H1 (cell line): ENCODE results near the gene ANKRD30A. TPM values are rescaled to one million over a fixed set of nuclear protein-coding genes. Genes with fewer than 3 reads are reported as not detected.

Experiments used
- CTCF ChIA-PET: fragments of 300-600 bp; sonication (Branson Sonifier 250); formaldehyde crosslinking; loops from one replicate; lab custom pipeline; 2021; ENCODE audit not compliant: partially characterized antibody; lab: Charles Lee
- POLR2A ChIA-PET: fragments of 300-600 bp; sonication (Branson Sonifier 250); formaldehyde crosslinking; loops from one replicate; lab custom pipeline; 2021; ENCODE audit warnings: inconsistent platforms; ENCODE audit not compliant: partially characterized antibody; lab: Charles Lee
- DNase-seq, 2 experiments: peaks; one replicate each; pipeline versions ENCODE4 v3.0.0 to v3.0.0-alpha.2; 2010 to 2022; ENCODE audit warnings: low spot score in 2 of 2, low read depth in 1 of 2, mixed read lengths in 1 of 2
- FAIRE-seq: peaks from 2 replicates; lab custom pipeline; 2011; peaks lifted over from hg19 to GRCh38; lab: Jason Lieb, UNC
- H2AFZ ChIP-seq: 2 replicates; pipeline ENCODE4 v1.8.1; 2012; ENCODE audit warnings: low read length, inconsistent platforms
- H2AK5ac ChIP-seq: 2 replicates; pipeline ENCODE4 v1.6.1; 2013; ENCODE audit warnings: low read depth, low read length
- H2BK120ac ChIP-seq: replicated peaks from 2 replicates; pipeline ENCODE3; 2013; ENCODE audit warnings: low read depth, low read length, inconsistent platforms
- H2BK12ac ChIP-seq: 2 replicates; pipeline ENCODE4 v1.6.1; 2013; ENCODE audit warnings: low read depth, low read length
- H2BK15ac ChIP-seq: 2 replicates; pipeline ENCODE4 v1.6.1; 2013; ENCODE audit warnings: low read length
- H2BK20ac ChIP-seq: 2 replicates; pipeline ENCODE4 v1.6.1; 2013; ENCODE audit warnings: low read length
- H2BK5ac ChIP-seq: 2 replicates; pipeline ENCODE4 v1.6.1; 2013; ENCODE audit warnings: low read depth, low read length
- H3K14ac ChIP-seq: 2 replicates; pipeline ENCODE4 v1.6.1; 2013; ENCODE audit warnings: inconsistent platforms; ENCODE audit not compliant: insufficient read length
- H3K18ac ChIP-seq: 2 replicates; pipeline ENCODE4 v1.6.1; 2013; ENCODE audit warnings: low read length; ENCODE audit errors: extremely low read depth
- H3K23ac ChIP-seq: 2 replicates; pipeline ENCODE4 v1.6.1; 2013; ENCODE audit warnings: inconsistent platforms; ENCODE audit not compliant: insufficient read length
- H3K23me2 ChIP-seq: 2 replicates; pipeline ENCODE4 v1.6.1; 2013; ENCODE audit warnings: low read depth, low read length
- H3K27ac ChIP-seq: 2 replicates; pipeline ENCODE4 v1.6.1; 2011; ENCODE audit warnings: low read depth, low read length, inconsistent platforms
- H3K27me3 ChIP-seq, 4 experiments: replicated peaks in 1 of 4; 1 replicate in 1 of 4; 2 replicates in 3 of 4; pipeline versions ENCODE4 v1.6.1 to v1.8.1; 2011 to 2013; ENCODE audit warnings: low read length in 3 of 4, mild to moderate bottlenecking in 3 of 4, inconsistent platforms in 2 of 4, mixed read lengths in 2 of 4, moderate library complexity in 1 of 4; ENCODE audit not compliant: control insufficient read depth in 3 of 4, insufficient read depth in 3 of 4; ENCODE audit errors: extremely low read depth in 1 of 4
- H3K36me3 ChIP-seq, 4 experiments: 2 replicates each; pipeline versions ENCODE4 v1.6.1 to v1.8.1; 2011 to 2013; ENCODE audit warnings: mild to moderate bottlenecking in 4 of 4, low read length in 3 of 4, moderate library complexity in 2 of 4, control low read depth in 1 of 4, inconsistent platforms in 1 of 4; ENCODE audit not compliant: insufficient read depth in 4 of 4, control insufficient read depth in 2 of 4
- H3K4ac ChIP-seq: replicated peaks from 2 replicates; pipeline ENCODE3; 2013; ENCODE audit warnings: low read length, low read depth, mixed read lengths, inconsistent platforms; ENCODE audit not compliant: insufficient read length
- H3K4me1 ChIP-seq, 4 experiments: replicated peaks in 1 of 4; 1 replicate in 1 of 4; 2 replicates in 3 of 4; pipeline versions ENCODE4 v1.6.1 to v1.8.1; 2011 to 2013; ENCODE audit warnings: low read length in 3 of 4, inconsistent platforms in 2 of 4, mixed read lengths in 1 of 4; ENCODE audit not compliant: insufficient read depth in 4 of 4, control insufficient read depth in 3 of 4
- H3K4me2 ChIP-seq, 2 experiments: 2 replicates each; pipeline versions ENCODE4 v1.6.1 to v1.8.1; 2011 to 2013; ENCODE audit warnings: low read depth in 2 of 2, low read length in 2 of 2, control low read depth in 1 of 2, inconsistent platforms in 1 of 2, mild to moderate bottlenecking in 1 of 2; ENCODE audit not compliant: insufficient read depth in 1 of 2
- H3K4me3 ChIP-seq, 4 experiments: fragments of 200-600, 300-600 bp in 1 of 4; sonication (generic), shearing (Covaris generic), sonication (Bioruptor Twin) in 1 of 4; 2 replicates each; pipeline versions ENCODE4 v1.5.1 to v1.8.1; 2011 to 2016; ENCODE audit warnings: low read length in 4 of 4, low read depth in 3 of 4, control low read depth in 2 of 4, inconsistent platforms in 2 of 4, mild to moderate bottlenecking in 2 of 4, mixed read lengths in 1 of 4, moderate library complexity in 1 of 4; ENCODE audit not compliant: insufficient read depth in 2 of 4; ENCODE audit errors: extremely low read depth in 1 of 4
- H3K56ac ChIP-seq: replicated peaks from 2 replicates; pipeline ENCODE3; 2013; ENCODE audit warnings: low read depth, mild to moderate bottlenecking, mixed read lengths, low read length, inconsistent platforms; ENCODE audit not compliant: insufficient read length
- H3K79me1 ChIP-seq: 2 replicates; pipeline ENCODE4 v1.6.1; 2013; ENCODE audit warnings: low read depth, low read length, control low read depth
- H3K79me2 ChIP-seq, 2 experiments: 2 replicates each; pipeline versions ENCODE4 v1.6.1 to v1.8.1; 2012 to 2013; ENCODE audit warnings: low read length in 2 of 2, mild to moderate bottlenecking in 2 of 2, inconsistent platforms in 1 of 2; ENCODE audit not compliant: insufficient read depth in 2 of 2, control insufficient read depth in 1 of 2
- H3K9ac ChIP-seq, 4 experiments: replicated peaks in 1 of 4; 1 replicate in 1 of 4; 2 replicates in 3 of 4; pipeline versions ENCODE4 v1.6.1 to v1.8.1; 2011 to 2013; ENCODE audit warnings: low read depth in 3 of 4, low read length in 3 of 4, control low read depth in 2 of 4, mild to moderate bottlenecking in 2 of 4, moderate library complexity in 2 of 4, inconsistent platforms in 1 of 4; ENCODE audit errors: extremely low read depth in 1 of 4
- H3K9me3 ChIP-seq, 2 experiments: 2 replicates each; pipeline versions ENCODE4 v1.6.1 to v1.8.1; 2012 to 2013; ENCODE audit warnings: mild to moderate bottlenecking in 2 of 2, moderate library complexity in 2 of 2, control low read depth in 1 of 2, inconsistent platforms in 1 of 2, low read depth in 1 of 2, low read length in 1 of 2, mixed read lengths in 1 of 2; ENCODE audit not compliant: insufficient read depth in 2 of 2
- H4K20me1 ChIP-seq, 2 experiments: replicated peaks in 1 of 2; 2 replicates each; pipeline versions ENCODE3 to v1.8.1; 2011 to 2013; ENCODE audit warnings: inconsistent platforms in 2 of 2, low read length in 2 of 2, mild to moderate bottlenecking in 1 of 2; ENCODE audit not compliant: insufficient read depth in 2 of 2, control insufficient read depth in 1 of 2
- H4K5ac ChIP-seq: 2 replicates; pipeline ENCODE4 v1.6.1; 2013; ENCODE audit warnings: low read length, low read depth, mixed read lengths, inconsistent platforms; ENCODE audit not compliant: insufficient read length
- H4K8ac ChIP-seq: 2 replicates; pipeline ENCODE4 v1.8.0; 2013; ENCODE audit warnings: mild to moderate bottlenecking, moderate library complexity, low read length, inconsistent platforms; ENCODE audit not compliant: insufficient read depth; ENCODE audit errors: extremely low read depth
- H4K91ac ChIP-seq: replicated peaks from 2 replicates; pipeline ENCODE3; 2013; ENCODE audit warnings: low read length, mixed read lengths, inconsistent platforms; ENCODE audit not compliant: insufficient read length
- FOSL1 ChIP-seq: IDR thresholded peaks from 2 replicates; pipeline ENCODE4 v1.6.1; 2011; ENCODE audit warnings: mild to moderate bottlenecking, low read depth, low read length, moderate library complexity; ENCODE audit not compliant: insufficient read depth
- KDM4A ChIP-seq: IDR thresholded peaks from one replicate; pipeline ENCODE4 v1.7.1; 2012; ENCODE audit warnings: low read depth, mild to moderate bottlenecking, moderate library complexity, low read length, inconsistent platforms; ENCODE audit not compliant: severe bottlenecking
- NANOG ChIP-seq: IDR thresholded peaks from 2 replicates; pipeline ENCODE4 v1.6.1; 2011; ENCODE audit warnings: low read length, low read depth, mild to moderate bottlenecking, inconsistent platforms; ENCODE audit not compliant: insufficient read depth, poor library complexity, severe bottlenecking
- SIN3A ChIP-seq, 2 experiments: IDR thresholded peaks in 1 of 2; conservative IDR thresholded peaks in 1 of 2; 2 replicates each; pipeline ENCODE4 v1.6.1; 2011 to 2012; ENCODE audit warnings: low read length in 2 of 2, improper control_type of control experiment in 1 of 2, low read depth in 1 of 2, mild to moderate bottlenecking in 1 of 2
- SP4 ChIP-seq: IDR thresholded peaks from 2 replicates; pipeline ENCODE4 v1.6.1; 2012; ENCODE audit warnings: low read length, inconsistent platforms
- SRF ChIP-seq: IDR thresholded peaks from 2 replicates; pipeline ENCODE4 v1.6.1; 2011; ENCODE audit warnings: mild to moderate bottlenecking, low read depth, low read length, moderate library complexity
- SUZ12 ChIP-seq: fragments of 200-600 bp; sonication (generic); IDR thresholded peaks from 2 replicates; pipeline ENCODE4 v1.6.1; 2012; ENCODE audit warnings: mild to moderate bottlenecking, inconsistent platforms, low read length, moderate library complexity, mixed read lengths
- TBP ChIP-seq: IDR thresholded peaks from 2 replicates; pipeline ENCODE4 v1.6.1; 2011; ENCODE audit warnings: low read depth, low read length, improper control_type of control experiment
- USF2 ChIP-seq: IDR thresholded peaks from 2 replicates; pipeline ENCODE4 v1.6.1; 2011; ENCODE audit warnings: low read length, improper control_type of control experiment
- WGBS, 2 experiments: shearing (Covaris generic) in 1 of 2; methylation state at CpG; one replicate each; pipeline versions ENCODE4 v1.1.6 to v1.1.7; 2013 to 2015; ENCODE audit warnings: low lambda C conversion rate in 2 of 2, mixed read lengths in 2 of 2, inconsistent platforms in 1 of 2, low coverage in 1 of 2, missing lambda C conversion rate in 1 of 2; ENCODE audit not compliant: insufficient replicate concordance in 2 of 2, insufficient coverage in 1 of 2, insufficient read length in 1 of 2; ENCODE audit errors: extremely low coverage in 1 of 2, missing lambda C conversion rate in 1 of 2; 5-methylcytosine and 5-hydroxymethylcytosine counted together
- polyA plus RNA-seq, 7 experiments: library from polyadenylated mRNA; depleted of rRNA in 3 of 7; stranded (reverse) in 5 of 7; unstranded in 2 of 7; fragments of >200 nt in 5 of 7; fragments of 200-250 nt in 2 of 7; gene quantifications; 1 replicate in 5 of 7; 2 replicates in 1 of 7; 4 replicates in 1 of 7; pipeline versions ENCODE4 v1.2.1 to v1.2.3, GENCODE V29; 2011 to 2013; ENCODE audit warnings: missing spikeins in 2 of 7, mixed read lengths in 2 of 7
- total RNA-seq: library from RNA; stranded (reverse); fragmentation: NEBNext Ultra II Directional; extraction: Animal tissue kit (Norgen Biotek cat#: 25700); gene quantifications from 2 replicates; pipeline ENCODE4 v1.2.1, GENCODE V29; 2021

Gene ANKRD30A
- total and polyA plus RNA-seq, 2 of the 8 experiments (the other 6 are each of a cell fraction or from before 2014, with no cell fraction given) = not detected

- no peak overlapping the region for H2BK120ac ChIP-seq
- H2BK20ac ChIP-seq = no peak overlapping the region
- H3K9me3 ChIP-seq = peaks cover 75 to 92% of the 10 kb centered on the region in 2 experiments
- TF ChIP-seq KDM4A (no peak), TBP (no peak), SIN3A (conservative IDR thresholded peaks at IDR 0.05 in 1 of 2, IDR thresholded peaks at IDR 0.05 in 1 of 2; ENCODE audit: low read depth in 1 of 2, low read length in 2 of 2) (no peak), SRF (no peak), NANOG (no peak), USF2 (no peak), SP4 (no peak), SUZ12 (no peak), FOSL1 (no peak)
- TF ChIP-seq, all 59 proteins: peak for 0
- Histone ChIP-seq H3K36me3 (no peaks in the 10 kb centered on the region), H3K27ac (no peak overlapping the region), H2AK5ac (no peak overlapping the region), H2BK12ac (no peak overlapping the region), H3K4ac (no peak overlapping the region), H2BK5ac (no peak overlapping the region), H4K20me1 (no peaks in the 10 kb centered on the region), H2BK15ac (no peak overlapping the region), H3K4me3 (no peak overlapping the region), H3K27me3 (no peaks in the 10 kb centered on the region), H3K56ac (no peak overlapping the region), H3K18ac (no peak overlapping the region), H4K5ac (no peak overlapping the region), H4K91ac (no peak overlapping the region), H3K14ac (no peak overlapping the region), H3K23me2 (no peaks in the 10 kb centered on the region), H3K79me2 (no peaks in the 10 kb centered on the region), H4K8ac (no peak overlapping the region), H3K9ac (no peak overlapping the region), H3K79me1 (no peaks in the 10 kb centered on the region), H3K23ac (no peak overlapping the region), H3K4me2 (no peak overlapping the region), H3K4me1 (no peaks in the 10 kb centered on the region), H2AFZ (no peak overlapping the region)
- no peak for FAIRE-seq
- POLR2A ChIA-PET = no interaction called here
- DNase-seq = no peak
- CTCF ChIA-PET = no interaction called here
- 69% methylated on average over 2 of the region's 2 CpGs; no CpG with 5 or more reads in 1 of the 2 experiments for WGBS, 2 experiments
Observed at GRCh38 chr10:37304036-37304435, 178.6 kb downstream of the ANKRD30A start.
